ENCODE data around the gene ELFN1.

ELFN1 gene

GRCh38 chr7:1748076-1748838, 78.2 kb downstream of the ELFN1 start:
- TF ChIP-seq TAF1 (IDR thresholded peaks at IDR 0.05; ENCODE audit: borderline replicate concordance, insufficient read depth, low read length) (no peak), FOXP2 (optimal IDR thresholded peaks at IDR 0.05; ENCODE audit: borderline replicate concordance, extremely low read depth, extremely low read length, insufficient read depth) (no peak), POLR2AphosphoS5 (IDR thresholded peaks at IDR 0.05; ENCODE audit: low read depth, low read length) (no peak), REST (IDR thresholded peaks at IDR 0.05; ENCODE audit: insufficient read depth in 1 of 2, low read depth in 2 of 2, low read length in 2 of 2) (no peak), SIN3A (IDR thresholded peaks at IDR 0.05; ENCODE audit: borderline replicate concordance, insufficient read depth, low read length) (no peak)

- TF ChIP-seq REST (IDR thresholded peaks at IDR 0.05; ENCODE audit: insufficient read depth in 1 of 2, low read depth in 2 of 2, low read length in 2 of 2) (no peak), POLR2AphosphoS5 (IDR thresholded peaks at IDR 0.05; ENCODE audit: low read depth, low read length) (no peak), TAF1 (IDR thresholded peaks at IDR 0.05; ENCODE audit: borderline replicate concordance, insufficient read depth, low read length) (no peak), SIN3A (IDR thresholded peaks at IDR 0.05; ENCODE audit: borderline replicate concordance, insufficient read depth, low read length) (no peak)
These were observed 78.7 kb downstream of the ELFN1 start for GRCh38 chr7:1748839-1749173.

- TF ChIP-seq SIN3A (IDR thresholded peaks at IDR 0.05; ENCODE audit: borderline replicate concordance, insufficient read depth, low read length) (no peak), FOXP2 (optimal IDR thresholded peaks at IDR 0.05; ENCODE audit: borderline replicate concordance, extremely low read depth, extremely low read length, insufficient read depth) (no peak), REST (IDR thresholded peaks at IDR 0.05; ENCODE audit: insufficient read depth in 1 of 2, low read depth in 2 of 2, low read length in 2 of 2) (no peak), TAF1 (IDR thresholded peaks at IDR 0.05; ENCODE audit: borderline replicate concordance, insufficient read depth, low read length) (no peak), POLR2AphosphoS5 (IDR thresholded peaks at IDR 0.05; ENCODE audit: low read depth, low read length) (no peak)
These were observed 79.3 kb downstream of the ELFN1 start for GRCh38 chr7:1749351-1749863.

GRCh38 chr7:1749864-1750466, 79.9 kb downstream of the ELFN1 start:
- TF ChIP-seq POLR2AphosphoS5 (IDR thresholded peaks at IDR 0.05; ENCODE audit: low read depth, low read length) (no peak), FOXP2 (optimal IDR thresholded peaks at IDR 0.05; ENCODE audit: borderline replicate concordance, extremely low read depth, extremely low read length, insufficient read depth) (no peak), SIN3A (IDR thresholded peaks at IDR 0.05; ENCODE audit: borderline replicate concordance, insufficient read depth, low read length) (no peak), REST (IDR thresholded peaks at IDR 0.05; ENCODE audit: insufficient read depth in 1 of 2, low read depth in 2 of 2, low read length in 2 of 2) (no peak), TAF1 (IDR thresholded peaks at IDR 0.05; ENCODE audit: borderline replicate concordance, insufficient read depth, low read length) (no peak)
